Jurkat, Clone E6-1 (cell line): Measurements from ENCODE around the gene PKNOX1.
"Not testable (repeated sequence)": the region's sequence is repeated elsewhere in the genome, so short reads cannot be mapped to it uniquely, and the experiment has no call there.

Source experiments
- DNase-seq: peaks from one replicate; pipeline ENCODE4 v3.0.0-alpha.2; 2011; ENCODE audit warnings: low read depth, low spot score
- H3K4me3 ChIP-seq: 2 replicates; pipeline ENCODE4 v1.5.1; 2011; ENCODE audit warnings: mild to moderate bottlenecking, low read length, control low read depth, moderate library complexity

Gene PKNOX1

GRCh38 chr21:42980312-42981213 is 6.2 kb downstream of the PKNOX1 start:
- no peak for DNase-seq

GRCh38 chr21:42981214-42981523 is 6.8 kb downstream of the PKNOX1 start:
- H3K4me3 ChIP-seq = no peak overlapping the region
- DNase-seq = no peak

More at GRCh38 chr21:42980312-42981213, 6.2 kb downstream of the PKNOX1 start:
- no peak overlapping the region for H3K4me3 ChIP-seq

GRCh38 chr21:42981862-42982261 is 7.5 kb downstream of the PKNOX1 start:
- H3K4me3 ChIP-seq = no peak overlapping the region
- DNase-seq = no peak

GRCh38 chr21:42983103-42983502 is 8.7 kb downstream of the PKNOX1 start:
- DNase-seq = peak; percentile 52
- no peak overlapping the region for H3K4me3 ChIP-seq

- no peak for DNase-seq
- H3K4me3 ChIP-seq = no peak overlapping the region
These were observed 9.5 kb downstream of the PKNOX1 start for GRCh38 chr21:42983869-42984268.

- H3K4me3 ChIP-seq = no peak overlapping the region
- DNase-seq = no peak
These were observed 11.9 kb downstream of the PKNOX1 start for GRCh38 chr21:42986125-42986783.

GRCh38 chr21:42988236-42988965 is 14.0 kb downstream of the PKNOX1 start:
- no peak overlapping the region for H3K4me3 ChIP-seq

GRCh38 chr21:42989370-42989769 is 15.0 kb downstream of the PKNOX1 start:
- not testable (repeated sequence) for H3K4me3 ChIP-seq, DNase-seq

More at GRCh38 chr21:42988236-42988965, 14.0 kb downstream of the PKNOX1 start:
- DNase-seq = no peak

GRCh38 chr21:42989816-42990650 is 15.7 kb downstream of the PKNOX1 start:
- no peak overlapping the region for H3K4me3 ChIP-seq
- no peak for DNase-seq

GRCh38 chr21:42991992-42992740 is 17.8 kb downstream of the PKNOX1 start:
- no peak for DNase-seq

GRCh38 chr21:42993051-42993712 is 18.8 kb downstream of the PKNOX1 start:
- DNase-seq = no peak
- no peak overlapping the region for H3K4me3 ChIP-seq

More at GRCh38 chr21:42991992-42992740, 17.8 kb downstream of the PKNOX1 start:
- H3K4me3 ChIP-seq = no peak overlapping the region

GRCh38 chr21:42997053-42997452 is 22.7 kb downstream of the PKNOX1 start:
- DNase-seq = no peak
- no peak overlapping the region for H3K4me3 ChIP-seq

- DNase-seq, H3K4me3 ChIP-seq: not testable (repeated sequence)
These were observed 23.6 kb downstream of the PKNOX1 start for GRCh38 chr21:42997983-42998382.

GRCh38 chr21:42999152-42999551 is 24.8 kb downstream of the PKNOX1 start:
- not testable (repeated sequence) for H3K4me3 ChIP-seq, DNase-seq

- H3K4me3 ChIP-seq, DNase-seq: not testable (repeated sequence)
These were observed 25.7 kb downstream of the PKNOX1 start for GRCh38 chr21:43000041-43000440.

- DNase-seq = no peak
- H3K4me3 ChIP-seq = no peak overlapping the region
These were observed 27.0 kb downstream of the PKNOX1 start for GRCh38 chr21:43001316-43001715.

GRCh38 chr21:43004926-43005325 is 30.6 kb downstream of the PKNOX1 start:
- H3K4me3 ChIP-seq = no peak overlapping the region
- DNase-seq = no peak

GRCh38 chr21:43005635-43006034 is 31.3 kb downstream of the PKNOX1 start:
- no peak for DNase-seq
- no peak overlapping the region for H3K4me3 ChIP-seq
